Neural progenitor cell (in vitro differentiated cells): ENCODE results near the gene MEG3. TPM values are rescaled to one million over a fixed set of nuclear protein-coding genes. Genes with fewer than 3 reads are reported as not detected.

ENCODE experiments used
- DNase-seq: peaks from one replicate; pipeline ENCODE4 v3.0.0-alpha.2; 2016; ENCODE audit warnings: low spot score
- H2AFZ ChIP-seq: fragments of 200-600 bp; sonication (generic); replicated peaks from 2 replicates; pipeline ENCODE4 v1.6.1; 2016; ENCODE audit warnings: antibody characterized with exemption
- H3F3A ChIP-seq: fragments of 200-600 bp; sonication (generic); 2 replicates; pipeline ENCODE4 v1.6.1; 2016; ENCODE audit warnings: antibody characterized with exemption, low read depth
- H3K27ac ChIP-seq: fragments of 200-600 bp; sonication (generic); 2 replicates; pipeline ENCODE4 v1.5.1; 2016; ENCODE audit warnings: mild to moderate bottlenecking
- H3K27me3 ChIP-seq: fragments of 200-600 bp; sonication (generic); 2 replicates; pipeline ENCODE4 v1.6.1; 2016; ENCODE audit warnings: mild to moderate bottlenecking, moderate library complexity
- H3K36me3 ChIP-seq: fragments of 200-600 bp; sonication (generic); 2 replicates; pipeline ENCODE4 v1.5.1; 2016
- H3K4me1 ChIP-seq: fragments of 200-600 bp; sonication (generic); 2 replicates; pipeline ENCODE4 v1.6.1; 2016; ENCODE audit warnings: mixed run types
- H3K4me2 ChIP-seq: fragments of 200-600 bp; sonication (generic); 2 replicates; pipeline ENCODE4 v1.6.1; 2016
- H3K4me3 ChIP-seq: fragments of 200-600 bp; sonication (generic); 2 replicates; pipeline ENCODE4 v1.5.1; 2016
- H3K79me2 ChIP-seq: fragments of 200-600 bp; sonication (generic); 2 replicates; pipeline ENCODE4 v1.6.1; 2016; ENCODE audit warnings: low read depth
- H3K9ac ChIP-seq: fragments of 200-600 bp; sonication (generic); 2 replicates; pipeline ENCODE4 v1.6.1; 2016
- H3K9me3 ChIP-seq: fragments of 200-600 bp; sonication (generic); 2 replicates; pipeline ENCODE4 v1.5.1; 2016; ENCODE audit warnings: low read depth
- H4K20me1 ChIP-seq: fragments of 200-600 bp; sonication (generic); 2 replicates; pipeline ENCODE4 v1.6.1; 2016; ENCODE audit warnings: low read depth
- H3K27ac Mint-ChIP-seq: 3 replicates; pipeline ENCODE4 v1.8.0; 2021; ENCODE audit warnings: mixed read lengths
- H3K27me3 Mint-ChIP-seq: 2 replicates; pipeline ENCODE4 v1.8.0; 2022; ENCODE audit warnings: low read depth, mild to moderate bottlenecking, inconsistent platforms, moderate library complexity, mixed read lengths; ENCODE audit not compliant: insufficient read depth
- H3K36me3 Mint-ChIP-seq: 3 replicates; pipeline ENCODE4 v1.8.0; 2021; ENCODE audit warnings: mixed read lengths
- H3K4me1 Mint-ChIP-seq: 3 replicates; pipeline ENCODE4 v1.8.0; 2021; ENCODE audit warnings: mixed read lengths
- H3K4me3 Mint-ChIP-seq: 3 replicates; pipeline ENCODE4 v1.8.0; 2021; ENCODE audit warnings: mild to moderate bottlenecking, moderate library complexity, mixed read lengths
- H3K9me3 Mint-ChIP-seq: 3 replicates; pipeline ENCODE4 v1.8.0; 2020; ENCODE audit warnings: mixed read lengths
- EZH2 ChIP-seq: fragments of 200-600 bp; sonication (generic); IDR thresholded peaks from 2 replicates; pipeline ENCODE4 v1.6.1; 2017; ENCODE audit warnings: antibody characterized with exemption, mild to moderate bottlenecking, moderate library complexity
- EZH2phosphoT487 ChIP-seq: fragments of 200-600 bp; sonication (generic); IDR thresholded peaks from 2 replicates; pipeline ENCODE4 v1.6.1; 2017; ENCODE audit warnings: antibody characterized with exemption
- total RNA-seq: library from RNA; depleted of rRNA; stranded (reverse); fragments of >200 nt; gene quantifications from 2 replicates; pipeline ENCODE4 v1.2.3, GENCODE V29; 2015; ENCODE audit warnings: low replicate concordance
- TF ChIP-seq, protein P1 (sequence below): fragments of 200-600 bp; sonication (generic); IDR thresholded peaks from 2 replicates; pipeline ENCODE4 v1.5.1; 2017; ENCODE audit warnings: antibody characterized with exemption, mild to moderate bottlenecking

The MEG3 gene
- total RNA-seq, 1 donor from 2014 or later, result 10.6 TPM

DNA sequence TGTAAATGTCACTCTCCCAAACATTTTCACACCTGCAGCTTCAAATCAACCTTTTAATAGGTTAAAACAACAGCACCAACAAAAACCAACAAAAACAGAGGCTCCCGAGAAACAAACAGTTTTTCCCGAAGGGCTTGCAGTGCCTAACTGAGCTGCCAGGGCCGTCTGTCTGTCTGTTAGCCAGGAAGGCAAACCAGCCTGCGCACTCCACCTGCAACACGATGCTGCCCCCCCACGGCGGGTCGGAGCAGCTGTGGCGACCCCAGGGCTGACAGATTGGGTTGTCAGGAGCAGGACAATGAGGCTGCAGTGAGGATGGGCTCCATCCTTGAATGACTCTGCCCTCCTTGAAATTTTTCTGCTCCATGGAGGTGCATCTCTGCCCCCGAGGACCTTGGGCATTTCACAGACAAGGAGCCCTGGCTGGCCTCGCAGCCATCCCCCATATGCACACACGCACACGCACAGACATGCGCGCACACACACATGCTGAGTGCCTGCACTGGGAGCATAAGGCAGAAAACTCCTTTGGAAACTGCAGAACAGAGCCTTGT, 75.0 kb downstream of the MEG3 start:
- H3K79me2 ChIP-seq, result no peaks in the 10 kb centered on the region
- H2AFZ ChIP-seq, result no peak overlapping the region
- no peak overlapping the region for H3K9ac ChIP-seq
- peaks cover 12% of the 10 kb centered on the region for H3K27me3 ChIP-seq
- peak overlapping the region; percentile 47 for H3K4me2 ChIP-seq
- H3K36me3 Mint-ChIP-seq, result no peaks in the 10 kb centered on the region
- H3K27ac Mint-ChIP-seq, result no peak overlapping the region
- H3K27ac ChIP-seq, result peak overlapping the region; percentile 32
- H3K4me1 Mint-ChIP-seq, result peaks cover 85% of the 10 kb centered on the region
- H4K20me1 ChIP-seq, result no peaks in the 10 kb centered on the region
- TF ChIP-seq EZH2 (no peak), EZH2phosphoT487 (no peak)
- TF ChIP-seq, protein P1, sequence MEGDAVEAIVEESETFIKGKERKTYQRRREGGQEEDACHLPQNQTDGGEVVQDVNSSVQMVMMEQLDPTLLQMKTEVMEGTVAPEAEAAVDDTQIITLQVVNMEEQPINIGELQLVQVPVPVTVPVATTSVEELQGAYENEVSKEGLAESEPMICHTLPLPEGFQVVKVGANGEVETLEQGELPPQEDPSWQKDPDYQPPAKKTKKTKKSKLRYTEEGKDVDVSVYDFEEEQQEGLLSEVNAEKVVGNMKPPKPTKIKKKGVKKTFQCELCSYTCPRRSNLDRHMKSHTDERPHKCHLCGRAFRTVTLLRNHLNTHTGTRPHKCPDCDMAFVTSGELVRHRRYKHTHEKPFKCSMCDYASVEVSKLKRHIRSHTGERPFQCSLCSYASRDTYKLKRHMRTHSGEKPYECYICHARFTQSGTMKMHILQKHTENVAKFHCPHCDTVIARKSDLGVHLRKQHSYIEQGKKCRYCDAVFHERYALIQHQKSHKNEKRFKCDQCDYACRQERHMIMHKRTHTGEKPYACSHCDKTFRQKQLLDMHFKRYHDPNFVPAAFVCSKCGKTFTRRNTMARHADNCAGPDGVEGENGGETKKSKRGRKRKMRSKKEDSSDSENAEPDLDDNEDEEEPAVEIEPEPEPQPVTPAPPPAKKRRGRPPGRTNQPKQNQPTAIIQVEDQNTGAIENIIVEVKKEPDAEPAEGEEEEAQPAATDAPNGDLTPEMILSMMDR, result peak; percentile 67
- no peaks in the 10 kb centered on the region for H3K36me3 ChIP-seq
- peaks cover 71% of the 10 kb centered on the region for H3F3A ChIP-seq
- H3K9me3 ChIP-seq, result no peaks in the 10 kb centered on the region
- peaks cover 85% of the 10 kb centered on the region for H3K4me1 ChIP-seq
- peaks cover 31% of the 10 kb centered on the region for H3K27me3 Mint-ChIP-seq
- H3K4me3 ChIP-seq, result no peak overlapping the region
- peak; percentile 87 for DNase-seq
- H3K9me3 Mint-ChIP-seq, result peaks cover 3% of the 10 kb centered on the region
- H3K4me3 Mint-ChIP-seq, result peak overlapping the region; percentile 79

DNA sequence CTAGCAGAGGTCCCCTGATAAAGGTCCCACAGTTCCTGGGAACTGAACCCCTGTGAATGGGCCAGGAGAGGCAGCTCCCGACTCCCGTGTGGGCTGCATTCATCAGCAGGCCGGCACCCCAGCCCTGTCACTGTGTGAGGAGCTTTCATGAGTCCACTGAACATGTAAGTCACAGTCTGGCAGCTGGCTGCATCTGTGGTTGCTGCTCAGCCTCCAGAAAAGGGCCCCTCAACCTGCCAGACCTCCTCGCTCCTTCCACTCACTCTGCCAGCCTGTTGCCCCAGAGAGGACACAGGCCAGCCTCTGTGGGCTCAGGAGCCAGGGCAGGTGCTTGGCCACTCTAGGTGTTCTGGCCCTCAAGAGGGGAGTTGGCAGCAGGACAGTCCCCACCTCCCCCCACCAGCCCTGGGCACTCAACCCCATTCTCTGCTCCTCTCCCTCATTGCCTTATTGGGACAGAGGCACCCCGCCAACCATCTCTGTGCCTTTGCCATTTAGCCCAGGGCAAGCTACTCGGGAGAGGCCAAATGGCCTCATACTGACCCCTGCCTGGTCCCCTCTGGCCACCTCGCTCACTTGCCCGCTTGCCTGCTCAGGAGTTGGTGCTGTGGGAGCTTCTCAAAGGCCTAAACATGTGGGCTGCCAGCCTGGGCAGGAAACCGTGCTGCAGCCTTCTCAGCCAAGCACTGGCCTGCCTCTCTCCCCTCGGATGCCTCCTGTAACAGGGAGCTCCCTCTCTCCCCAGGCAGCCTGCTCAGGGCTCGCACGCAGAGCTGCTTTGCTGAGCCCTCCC, 75.7 kb downstream of the MEG3 start:
- H3K4me1 ChIP-seq, result peaks cover 85% of the 10 kb centered on the region

DNA sequence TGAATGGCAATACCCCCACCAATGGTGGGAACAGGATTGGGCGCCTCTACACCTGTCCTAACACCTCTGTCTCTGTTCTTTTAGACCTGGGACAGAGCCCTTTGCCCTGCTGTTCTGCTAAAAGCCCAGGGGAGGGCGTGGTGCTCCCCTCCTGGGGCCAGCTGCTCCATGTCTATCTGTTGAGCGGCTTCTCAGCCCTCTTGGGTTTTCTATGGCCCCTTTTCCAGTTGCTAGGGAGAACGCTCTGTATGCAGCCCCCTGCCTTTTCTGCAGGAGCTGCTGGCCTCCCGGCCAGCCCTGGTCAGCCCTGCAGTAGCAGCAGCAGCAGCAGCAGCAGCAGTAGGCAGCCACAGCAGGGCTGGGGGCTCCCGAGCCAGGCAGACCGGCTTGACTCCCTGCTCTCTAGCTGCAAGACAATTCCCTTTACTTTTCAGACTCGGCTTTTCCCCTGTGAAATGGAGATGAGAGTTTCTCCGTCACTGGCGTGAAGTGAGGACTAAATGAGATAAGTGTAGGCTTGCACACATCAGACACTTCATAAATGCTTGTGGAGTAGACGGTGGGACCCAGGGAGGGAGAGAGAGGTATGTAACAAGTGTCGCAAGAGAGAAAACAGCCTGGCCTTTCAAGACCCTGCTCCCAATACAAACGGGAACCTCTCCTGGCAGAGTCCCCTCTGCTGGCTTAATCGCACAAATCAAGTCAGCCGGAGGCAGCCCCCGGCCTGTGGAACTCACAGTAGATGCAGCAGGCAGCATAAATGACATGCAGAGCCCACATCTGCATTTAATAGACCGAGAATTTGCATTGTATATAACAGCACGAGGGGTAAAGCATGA, 76.6 kb downstream of the MEG3 start:
- Histone ChIP-seq H3K79me2 (no peaks in the 10 kb centered on the region), H3K36me3 (no peaks in the 10 kb centered on the region), H3K4me1 (peaks cover 84% of the 10 kb centered on the region), H3K27me3 (peaks cover 14% of the 10 kb centered on the region), H3K4me2 (peak overlapping the region; percentile 39), H3K27ac (peak overlapping the region; percentile 54), H3F3A (peaks cover 81% of the 10 kb centered on the region), H3K4me3 (no peak overlapping the region), H4K20me1 (no peaks in the 10 kb centered on the region), H2AFZ (peak overlapping the region; percentile 36), H3K9ac (no peak overlapping the region), H3K9me3 (no peaks in the 10 kb centered on the region)
- Mint-ChIP-seq H3K27me3 (peaks cover 28% of the 10 kb centered on the region), H3K36me3 (no peaks in the 10 kb centered on the region), H3K4me3 (peak overlapping the region; percentile 75), H3K9me3 (peaks cover 3% of the 10 kb centered on the region), H3K4me1 (peaks cover 76% of the 10 kb centered on the region), H3K27ac (peak overlapping the region; percentile 86)
- DNase-seq, result peak; percentile 64
- TF ChIP-seq EZH2, result no peak
- TF ChIP-seq, protein P1, result peak; percentile 45

More for the DNA sequence above, 75.7 kb downstream of the MEG3 start:
- Mint-ChIP-seq H3K9me3 (peaks cover 3% of the 10 kb centered on the region), H3K36me3 (no peaks in the 10 kb centered on the region), H3K27me3 (peaks cover 28% of the 10 kb centered on the region), H3K4me3 (no peak overlapping the region), H3K4me1 (peaks cover 83% of the 10 kb centered on the region), H3K27ac (no peak overlapping the region)
- TF ChIP-seq EZH2phosphoT487 (no peak), EZH2 (no peak)
- TF ChIP-seq, protein P1, result no peak
- Histone ChIP-seq H3K4me2 (no peak overlapping the region), H2AFZ (no peak overlapping the region), H3F3A (peaks cover 72% of the 10 kb centered on the region), H3K27ac (no peak overlapping the region), H3K9ac (no peak overlapping the region), H3K27me3 (peaks cover 14% of the 10 kb centered on the region), H3K36me3 (no peaks in the 10 kb centered on the region), H4K20me1 (no peaks in the 10 kb centered on the region), H3K79me2 (no peaks in the 10 kb centered on the region), H3K4me3 (no peak overlapping the region), H3K9me3 (no peaks in the 10 kb centered on the region)
- no peak for DNase-seq
